ENCODE data around the gene ADAMTS16.
A peak's percentile ranks its signal among the peaks of the same experiment; 100 is the strongest.

Gene ADAMTS16

GRCh38 chr5:5198815-5199214 lies 58.7 kb downstream of the ADAMTS16 start:
- Histone ChIP-seq H3K9me3 (ENCODE audit: insufficient read depth, low read depth, low read length) (no peaks in the 10 kb centered on the region), H4K8ac (ENCODE audit: low read depth, low read length) (no peak overlapping the region), H2BK12ac (ENCODE audit: low read length) (no peak overlapping the region), H3K4ac (ENCODE audit: low read depth, low read length) (no peak overlapping the region), H3K79me2 (ENCODE audit: control insufficient read depth, insufficient read depth, low read length, poor library complexity) (no peaks in the 10 kb centered on the region), H3K27me3 (ENCODE audit: insufficient read depth, low read length) (no peaks in the 10 kb centered on the region), H3K79me1 (ENCODE audit: low read length) (peaks cover 2% of the 10 kb centered on the region), H3K18ac (ENCODE audit: low read length) (no peak overlapping the region), H3K23ac (ENCODE audit: low read length) (no peak overlapping the region), H4K91ac (ENCODE audit: low read depth, low read length) (no peak overlapping the region), H2BK5ac (ENCODE audit: low read depth, low read length, poor library complexity) (no peak overlapping the region), H2AK5ac (ENCODE audit: low read length) (no peak overlapping the region), H4K12ac (ENCODE audit: low read depth, low read length) (no peak overlapping the region), H3K27ac (ENCODE audit: low read depth, low read length) (no peak overlapping the region), H3K4me1 (ENCODE audit: control insufficient read depth in 1 of 2, insufficient read depth in 2 of 2, low read length in 2 of 2) (peaks cover 0 to 2% of the 10 kb centered on the region in 2 experiments), H3K14ac (ENCODE audit: low read length) (no peak overlapping the region), H3K4me2 (ENCODE audit: low read length) (no peak overlapping the region), H2AFZ (ENCODE audit: insufficient read depth, low read length, poor library complexity) (no peak overlapping the region), H3K9ac (ENCODE audit: low read length) (no peak overlapping the region), H3K4me3 (ENCODE audit: low read depth, low read length) (no peak overlapping the region), H3K36me3 (ENCODE audit: control insufficient read depth in 1 of 2, insufficient read depth in 2 of 2, low read length in 2 of 2) (no peaks in the 10 kb centered on the region), H2BK120ac (ENCODE audit: insufficient read depth, low read length, poor library complexity) (no peak overlapping the region)
- no peak for DNase-seq
- no CpG with 5 or more reads among the region's 1 CpG for WGBS (ENCODE audit: extremely low coverage, insufficient coverage, insufficient read length)

- H3K14ac ChIP-seq (ENCODE audit: low read length): no peak overlapping the region
These were observed 59.4 kb downstream of the ADAMTS16 start for GRCh38 chr5:5199495-5199894.

GRCh38 chr5:5200133-5200532 lies 60.0 kb downstream of the ADAMTS16 start:
- Histone ChIP-seq H2BK12ac (ENCODE audit: low read length) (no peak overlapping the region), H2AFZ (ENCODE audit: insufficient read depth, low read length, poor library complexity) (no peak overlapping the region), H3K79me2 (ENCODE audit: control insufficient read depth, insufficient read depth, low read length, poor library complexity) (no peaks in the 10 kb centered on the region), H3K4me2 (ENCODE audit: low read length) (no peak overlapping the region), H3K27me3 (ENCODE audit: insufficient read depth, low read length) (no peaks in the 10 kb centered on the region), H3K9me3 (ENCODE audit: insufficient read depth, low read depth, low read length) (no peaks in the 10 kb centered on the region), H3K23ac (ENCODE audit: low read length) (no peak overlapping the region), H3K18ac (ENCODE audit: low read length) (no peak overlapping the region), H3K27ac (ENCODE audit: low read depth, low read length) (no peak overlapping the region), H2BK5ac (ENCODE audit: low read depth, low read length, poor library complexity) (no peak overlapping the region), H4K8ac (ENCODE audit: low read depth, low read length) (no peak overlapping the region), H2BK120ac (ENCODE audit: insufficient read depth, low read length, poor library complexity) (no peak overlapping the region), H3K36me3 (ENCODE audit: control insufficient read depth in 1 of 2, insufficient read depth in 2 of 2, low read length in 2 of 2) (no peaks in the 10 kb centered on the region), H3K79me1 (ENCODE audit: low read length) (peaks cover 2% of the 10 kb centered on the region), H2AK5ac (ENCODE audit: low read length) (no peak overlapping the region), H3K14ac (ENCODE audit: low read length) (no peak overlapping the region), H3K4me1 (ENCODE audit: control insufficient read depth in 1 of 2, insufficient read depth in 2 of 2, low read length in 2 of 2) (peaks cover 0 to 2% of the 10 kb centered on the region in 2 experiments), H4K12ac (ENCODE audit: low read depth, low read length) (no peak overlapping the region), H3K4ac (ENCODE audit: low read depth, low read length) (no peak overlapping the region), H3K4me3 (ENCODE audit: low read depth, low read length) (no peak overlapping the region), H4K91ac (ENCODE audit: low read depth, low read length) (no peak overlapping the region), H3K9ac (ENCODE audit: low read length) (no peak overlapping the region)
- peak in 1 of 2 donors; percentile 7 for DNase-seq
- no CpG with 5 or more reads among the region's 5 CpGs for WGBS (ENCODE audit: extremely low coverage, insufficient coverage, insufficient read length)

More at GRCh38 chr5:5199495-5199894, 59.4 kb downstream of the ADAMTS16 start:
- no peak overlapping the region for H4K91ac ChIP-seq (ENCODE audit: low read depth, low read length)
- no peak overlapping the region for H2BK12ac ChIP-seq (ENCODE audit: low read length)
- no peaks in the 10 kb centered on the region for H3K27me3 ChIP-seq (ENCODE audit: insufficient read depth, low read length)
- H4K12ac ChIP-seq (ENCODE audit: low read depth, low read length): no peak overlapping the region
- H2BK120ac ChIP-seq (ENCODE audit: insufficient read depth, low read length, poor library complexity): no peak overlapping the region
- no peak overlapping the region for H3K4ac ChIP-seq (ENCODE audit: low read depth, low read length)
- H3K18ac ChIP-seq (ENCODE audit: low read length): no peak overlapping the region
- H4K8ac ChIP-seq (ENCODE audit: low read depth, low read length): no peak overlapping the region
- peaks cover 2% of the 10 kb centered on the region for H3K79me1 ChIP-seq (ENCODE audit: low read length)
- no peaks in the 10 kb centered on the region for H3K36me3 ChIP-seq (ENCODE audit: control insufficient read depth in 1 of 2, insufficient read depth in 2 of 2, low read length in 2 of 2)
- H3K9me3 ChIP-seq (ENCODE audit: insufficient read depth, low read depth, low read length): no peaks in the 10 kb centered on the region
- H2BK5ac ChIP-seq (ENCODE audit: low read depth, low read length, poor library complexity): no peak overlapping the region
- H3K79me2 ChIP-seq (ENCODE audit: control insufficient read depth, insufficient read depth, low read length, poor library complexity): no peaks in the 10 kb centered on the region
- no peak for DNase-seq
- no peak overlapping the region for H2AK5ac ChIP-seq (ENCODE audit: low read length)
- no CpG with 5 or more reads among the region's 6 CpGs for WGBS (ENCODE audit: extremely low coverage, insufficient coverage, insufficient read length)
- H2AFZ ChIP-seq (ENCODE audit: insufficient read depth, low read length, poor library complexity): no peak overlapping the region
- no peak overlapping the region for H3K4me2 ChIP-seq (ENCODE audit: low read length)
- H3K27ac ChIP-seq (ENCODE audit: low read depth, low read length): no peak overlapping the region
- no peak overlapping the region for H3K9ac ChIP-seq (ENCODE audit: low read length)
- H3K23ac ChIP-seq (ENCODE audit: low read length): no peak overlapping the region
- H3K4me3 ChIP-seq (ENCODE audit: low read depth, low read length): no peak overlapping the region
- H3K4me1 ChIP-seq (ENCODE audit: control insufficient read depth in 1 of 2, insufficient read depth in 2 of 2, low read length in 2 of 2): peaks cover 0 to 2% of the 10 kb centered on the region in 2 experiments

GRCh38 chr5:5202321-5202720 lies 62.2 kb downstream of the ADAMTS16 start:
- no peak overlapping the region for H3K9ac ChIP-seq (ENCODE audit: low read length)
- no peak overlapping the region for H4K8ac ChIP-seq (ENCODE audit: low read depth, low read length)
- no CpG with 5 or more reads among the region's 2 CpGs for WGBS (ENCODE audit: extremely low coverage, insufficient coverage, insufficient read length)
- no peak overlapping the region for H2AFZ ChIP-seq (ENCODE audit: insufficient read depth, low read length, poor library complexity)
- H3K79me2 ChIP-seq (ENCODE audit: control insufficient read depth, insufficient read depth, low read length, poor library complexity): no peaks in the 10 kb centered on the region
- no peaks in the 10 kb centered on the region for H3K36me3 ChIP-seq (ENCODE audit: control insufficient read depth in 1 of 2, insufficient read depth in 2 of 2, low read length in 2 of 2)
- H3K4me2 ChIP-seq (ENCODE audit: low read length): no peak overlapping the region
- no peak overlapping the region for H2BK12ac ChIP-seq (ENCODE audit: low read length)
- H2BK120ac ChIP-seq (ENCODE audit: insufficient read depth, low read length, poor library complexity): no peak overlapping the region
- no peak overlapping the region for H3K23ac ChIP-seq (ENCODE audit: low read length)
- DNase-seq: peak in 1 of 2 donors; percentile 31
- no peak overlapping the region for H2BK5ac ChIP-seq (ENCODE audit: low read depth, low read length, poor library complexity)
- H3K4me1 ChIP-seq (ENCODE audit: control insufficient read depth in 1 of 2, insufficient read depth in 2 of 2, low read length in 2 of 2): peaks cover 0 to 2% of the 10 kb centered on the region in 2 experiments
- no peaks in the 10 kb centered on the region for H3K27me3 ChIP-seq (ENCODE audit: insufficient read depth, low read length)
- H3K14ac ChIP-seq (ENCODE audit: low read length): no peak overlapping the region
- no peak overlapping the region for H3K18ac ChIP-seq (ENCODE audit: low read length)
- H3K79me1 ChIP-seq (ENCODE audit: low read length): peaks cover 2% of the 10 kb centered on the region
- no peak overlapping the region for H3K4me3 ChIP-seq (ENCODE audit: low read depth, low read length)
- H4K91ac ChIP-seq (ENCODE audit: low read depth, low read length): no peak overlapping the region
- H3K9me3 ChIP-seq (ENCODE audit: insufficient read depth, low read depth, low read length): no peaks in the 10 kb centered on the region
- no peak overlapping the region for H3K27ac ChIP-seq (ENCODE audit: low read depth, low read length)
- no peak overlapping the region for H4K12ac ChIP-seq (ENCODE audit: low read depth, low read length)
- H3K4ac ChIP-seq (ENCODE audit: low read depth, low read length): no peak overlapping the region
- H2AK5ac ChIP-seq (ENCODE audit: low read length): no peak overlapping the region

Measured in trophoblast cell (in vitro differentiated cells and primary cell).